Measurements from ENCODE around the gene TULP4.

The TULP4 gene, protein sequence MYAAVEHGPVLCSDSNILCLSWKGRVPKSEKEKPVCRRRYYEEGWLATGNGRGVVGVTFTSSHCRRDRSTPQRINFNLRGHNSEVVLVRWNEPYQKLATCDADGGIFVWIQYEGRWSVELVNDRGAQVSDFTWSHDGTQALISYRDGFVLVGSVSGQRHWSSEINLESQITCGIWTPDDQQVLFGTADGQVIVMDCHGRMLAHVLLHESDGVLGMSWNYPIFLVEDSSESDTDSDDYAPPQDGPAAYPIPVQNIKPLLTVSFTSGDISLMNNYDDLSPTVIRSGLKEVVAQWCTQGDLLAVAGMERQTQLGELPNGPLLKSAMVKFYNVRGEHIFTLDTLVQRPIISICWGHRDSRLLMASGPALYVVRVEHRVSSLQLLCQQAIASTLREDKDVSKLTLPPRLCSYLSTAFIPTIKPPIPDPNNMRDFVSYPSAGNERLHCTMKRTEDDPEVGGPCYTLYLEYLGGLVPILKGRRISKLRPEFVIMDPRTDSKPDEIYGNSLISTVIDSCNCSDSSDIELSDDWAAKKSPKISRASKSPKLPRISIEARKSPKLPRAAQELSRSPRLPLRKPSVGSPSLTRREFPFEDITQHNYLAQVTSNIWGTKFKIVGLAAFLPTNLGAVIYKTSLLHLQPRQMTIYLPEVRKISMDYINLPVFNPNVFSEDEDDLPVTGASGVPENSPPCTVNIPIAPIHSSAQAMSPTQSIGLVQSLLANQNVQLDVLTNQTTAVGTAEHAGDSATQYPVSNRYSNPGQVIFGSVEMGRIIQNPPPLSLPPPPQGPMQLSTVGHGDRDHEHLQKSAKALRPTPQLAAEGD (N-terminal part only)

DNA sequence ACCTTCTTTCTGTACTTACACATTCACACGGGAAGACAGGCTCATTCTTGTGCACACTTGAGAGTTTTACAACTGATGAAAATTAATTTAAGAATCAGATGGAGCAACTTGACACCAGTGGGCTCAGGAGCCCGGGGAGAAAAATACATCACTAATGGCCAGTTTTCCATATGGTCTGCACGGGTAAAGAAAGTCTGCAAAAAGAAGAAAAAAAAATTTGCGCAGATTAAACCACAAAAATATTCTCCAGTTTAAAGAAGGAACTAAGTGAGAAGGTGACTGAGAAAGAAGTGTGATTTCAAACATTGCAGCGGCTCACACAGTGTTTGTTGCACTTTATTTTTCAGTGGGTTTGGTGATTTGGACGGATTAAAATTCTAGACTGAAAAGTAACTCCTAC lies at the start of gene TULP4:
TULP4 (plus strand) TSS at position 301 of the 400 bp plus-strand sequence. CDS start 1,552 bp downstream, outside the sequence.
- H3K36me3 ChIP-seq (ENCODE audit: control insufficient read depth, insufficient read depth, low read length, severe bottlenecking), result peaks cover 27% of the 10 kb centered on the region
- no peak for DNase-seq (ENCODE audit: low read depth)
- H3K9me3 ChIP-seq (ENCODE audit: control insufficient read depth, low read length), result no peaks in the 10 kb centered on the region

GRCh38 chr6:158262755-158263154 lies 49.5 kb upstream of the TULP4 start:
- H3K9me3 ChIP-seq (ENCODE audit: control insufficient read depth, low read length), result no peaks in the 10 kb centered on the region
- no peak for DNase-seq (ENCODE audit: low read depth)
- no peak overlapping the region for H3K4me3 ChIP-seq (ENCODE audit: low read length)
- peaks cover 4% of the 10 kb centered on the region for H3K4me1 ChIP-seq (ENCODE audit: control insufficient read depth, insufficient read depth, low read length)
- no peak overlapping the region for H3K9ac ChIP-seq (ENCODE audit: low read length)
- H3K36me3 ChIP-seq (ENCODE audit: control insufficient read depth, insufficient read depth, low read length, severe bottlenecking), result peaks cover 9% of the 10 kb centered on the region
- H3K27me3 ChIP-seq (replicated peaks; ENCODE audit: control insufficient read depth, insufficient read depth, low read length), result no peaks in the 10 kb centered on the region

More for the DNA sequence above, at the start of gene TULP4:
- Histone ChIP-seq H3K4me1 (ENCODE audit: control insufficient read depth, insufficient read depth, low read length) (peaks cover 8% of the 10 kb centered on the region), H3K9ac (ENCODE audit: low read length) (no peak within 1 kb of the TSS), H3K4me3 (ENCODE audit: low read length) (no peak within 1 kb of the TSS), H3K27me3 (replicated peaks; ENCODE audit: control insufficient read depth, insufficient read depth, low read length) (no peaks in the 10 kb centered on the region)

GRCh38 chr6:158264180-158264579 lies 48.1 kb upstream of the TULP4 start:
- H3K9ac ChIP-seq (ENCODE audit: low read length), result no peak overlapping the region
- H3K4me3 ChIP-seq (ENCODE audit: low read length), result no peak overlapping the region
- H3K27me3 ChIP-seq (replicated peaks; ENCODE audit: control insufficient read depth, insufficient read depth, low read length), result no peaks in the 10 kb centered on the region
- H3K36me3 ChIP-seq (ENCODE audit: control insufficient read depth, insufficient read depth, low read length, severe bottlenecking), result peaks cover 9% of the 10 kb centered on the region
- peaks cover 16% of the 10 kb centered on the region for H3K4me1 ChIP-seq (ENCODE audit: control insufficient read depth, insufficient read depth, low read length)
- no peaks in the 10 kb centered on the region for H3K9me3 ChIP-seq (ENCODE audit: control insufficient read depth, low read length)
- DNase-seq (ENCODE audit: low read depth), result no peak

- Histone ChIP-seq H3K27me3 (replicated peaks; ENCODE audit: control insufficient read depth, insufficient read depth, low read length) (no peaks in the 10 kb centered on the region), H3K4me1 (ENCODE audit: control insufficient read depth, insufficient read depth, low read length) (peaks cover 35% of the 10 kb centered on the region), H3K4me3 (ENCODE audit: low read length) (no peak overlapping the region), H3K9me3 (ENCODE audit: control insufficient read depth, low read length) (no peaks in the 10 kb centered on the region), H3K9ac (ENCODE audit: low read length) (no peak overlapping the region), H3K36me3 (ENCODE audit: control insufficient read depth, insufficient read depth, low read length, severe bottlenecking) (peaks cover 9% of the 10 kb centered on the region)
- no peak for DNase-seq (ENCODE audit: low read depth)
These were observed 46.1 kb upstream of the TULP4 start for GRCh38 chr6:158266131-158266530.

- no peaks in the 10 kb centered on the region for H3K36me3 ChIP-seq (ENCODE audit: control insufficient read depth, insufficient read depth, low read length, severe bottlenecking)
- H3K9ac ChIP-seq (ENCODE audit: low read length), result peak overlapping the region; percentile 46
- peak overlapping the region; percentile 33 for H3K4me3 ChIP-seq (ENCODE audit: low read length)
- H3K27me3 ChIP-seq (replicated peaks; ENCODE audit: control insufficient read depth, insufficient read depth, low read length), result no peaks in the 10 kb centered on the region
- H3K4me1 ChIP-seq (ENCODE audit: control insufficient read depth, insufficient read depth, low read length), result peaks cover 39% of the 10 kb centered on the region
- DNase-seq (ENCODE audit: low read depth), result no peak
- no peaks in the 10 kb centered on the region for H3K9me3 ChIP-seq (ENCODE audit: control insufficient read depth, low read length)
These were observed 43.7 kb upstream of the TULP4 start for GRCh38 chr6:158268361-158269147.

- no peak for DNase-seq (ENCODE audit: low read depth)
- Histone ChIP-seq H3K27me3 (replicated peaks; ENCODE audit: control insufficient read depth, insufficient read depth, low read length) (no peaks in the 10 kb centered on the region), H3K9ac (ENCODE audit: low read length) (peak overlapping the region; percentile 24), H3K4me1 (ENCODE audit: control insufficient read depth, insufficient read depth, low read length) (peaks cover 39% of the 10 kb centered on the region), H3K4me3 (ENCODE audit: low read length) (no peak overlapping the region), H3K36me3 (ENCODE audit: control insufficient read depth, insufficient read depth, low read length, severe bottlenecking) (no peaks in the 10 kb centered on the region), H3K9me3 (ENCODE audit: control insufficient read depth, low read length) (no peaks in the 10 kb centered on the region)
These were observed 42.6 kb upstream of the TULP4 start for GRCh38 chr6:158269657-158270056.

DNA sequence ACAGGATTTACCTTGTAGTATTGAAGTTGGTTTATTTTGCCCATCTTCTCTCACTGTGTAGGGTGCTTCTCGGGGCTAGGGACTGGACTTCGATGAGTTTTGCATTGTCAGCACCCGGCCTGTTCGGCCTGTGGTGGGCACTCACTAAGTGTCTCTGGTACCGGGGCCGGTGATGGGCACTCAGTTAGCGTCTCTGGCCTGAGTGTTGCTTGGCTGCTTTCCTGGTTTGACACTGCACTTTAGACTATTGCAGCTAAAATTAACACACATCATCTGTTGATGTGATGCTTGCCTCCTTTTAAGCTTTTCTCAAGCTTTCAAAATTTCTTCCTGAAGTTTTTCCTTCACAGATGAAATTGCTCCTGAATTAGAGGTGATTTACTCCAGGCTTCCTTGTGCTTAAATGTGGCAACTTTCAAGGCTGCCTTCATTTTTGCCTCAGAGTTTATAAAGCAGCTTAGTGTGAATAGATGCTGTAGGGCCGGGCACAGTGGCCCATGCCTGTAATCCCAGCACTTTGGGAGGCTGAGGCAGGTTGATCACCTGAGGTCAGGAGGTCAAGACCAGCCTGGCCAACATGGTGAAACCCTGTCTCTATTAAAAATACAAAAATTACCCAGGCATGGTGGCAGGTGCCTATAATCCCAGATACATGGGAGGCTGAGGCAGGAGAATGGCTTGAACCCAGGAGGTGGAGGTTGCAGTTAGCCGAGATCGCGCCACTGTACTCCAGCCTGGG lies 41.7 kb upstream of the TULP4 start:
- no peak for DNase-seq (ENCODE audit: low read depth)
- Histone ChIP-seq H3K9ac (ENCODE audit: low read length) (no peak overlapping the region), H3K4me1 (ENCODE audit: control insufficient read depth, insufficient read depth, low read length) (peaks cover 39% of the 10 kb centered on the region), H3K27me3 (replicated peaks; ENCODE audit: control insufficient read depth, insufficient read depth, low read length) (no peaks in the 10 kb centered on the region), H3K9me3 (ENCODE audit: control insufficient read depth, low read length) (no peaks in the 10 kb centered on the region), H3K36me3 (ENCODE audit: control insufficient read depth, insufficient read depth, low read length, severe bottlenecking) (no peaks in the 10 kb centered on the region), H3K4me3 (ENCODE audit: low read length) (no peak overlapping the region)

DNA sequence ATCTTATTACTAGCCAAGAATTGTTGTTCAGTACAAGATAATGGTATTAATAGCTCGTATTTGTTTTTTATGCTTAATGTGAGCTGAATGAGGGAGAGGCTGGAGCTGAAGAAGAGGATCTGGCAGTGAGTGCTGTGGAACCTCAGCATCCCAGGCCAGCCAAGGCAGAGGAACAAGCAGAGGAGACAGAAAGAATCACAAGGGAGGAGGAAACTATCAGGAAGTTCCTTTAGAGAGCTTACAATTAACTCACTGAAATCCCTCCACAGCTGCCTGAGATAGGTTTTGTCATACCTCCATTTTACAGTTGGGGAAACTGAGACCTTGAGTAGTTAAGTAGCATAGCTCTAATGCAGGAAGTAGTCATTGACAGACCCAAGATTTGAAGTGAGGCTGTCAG lies 39.9 kb upstream of the TULP4 start:
- H3K36me3 ChIP-seq (ENCODE audit: control insufficient read depth, insufficient read depth, low read length, severe bottlenecking), result no peaks in the 10 kb centered on the region
- DNase-seq (ENCODE audit: low read depth), result no peak
- no peaks in the 10 kb centered on the region for H3K27me3 ChIP-seq (replicated peaks; ENCODE audit: control insufficient read depth, insufficient read depth, low read length)
- no peaks in the 10 kb centered on the region for H3K9me3 ChIP-seq (ENCODE audit: control insufficient read depth, low read length)
- no peak overlapping the region for H3K9ac ChIP-seq (ENCODE audit: low read length)
- no peak overlapping the region for H3K4me3 ChIP-seq (ENCODE audit: low read length)
- peaks cover 39% of the 10 kb centered on the region for H3K4me1 ChIP-seq (ENCODE audit: control insufficient read depth, insufficient read depth, low read length)

- H3K4me3 ChIP-seq (ENCODE audit: low read length), result no peak overlapping the region
- no peaks in the 10 kb centered on the region for H3K36me3 ChIP-seq (ENCODE audit: control insufficient read depth, insufficient read depth, low read length, severe bottlenecking)
- no peak for DNase-seq (ENCODE audit: low read depth)
- H3K9me3 ChIP-seq (ENCODE audit: control insufficient read depth, low read length), result no peaks in the 10 kb centered on the region
- peaks cover 2% of the 10 kb centered on the region for H3K4me1 ChIP-seq (ENCODE audit: control insufficient read depth, insufficient read depth, low read length)
- H3K9ac ChIP-seq (ENCODE audit: low read length), result no peak overlapping the region
- no peaks in the 10 kb centered on the region for H3K27me3 ChIP-seq (replicated peaks; ENCODE audit: control insufficient read depth, insufficient read depth, low read length)
These were observed 34.3 kb upstream of the TULP4 start for GRCh38 chr6:158278004-158278403.

DNA sequence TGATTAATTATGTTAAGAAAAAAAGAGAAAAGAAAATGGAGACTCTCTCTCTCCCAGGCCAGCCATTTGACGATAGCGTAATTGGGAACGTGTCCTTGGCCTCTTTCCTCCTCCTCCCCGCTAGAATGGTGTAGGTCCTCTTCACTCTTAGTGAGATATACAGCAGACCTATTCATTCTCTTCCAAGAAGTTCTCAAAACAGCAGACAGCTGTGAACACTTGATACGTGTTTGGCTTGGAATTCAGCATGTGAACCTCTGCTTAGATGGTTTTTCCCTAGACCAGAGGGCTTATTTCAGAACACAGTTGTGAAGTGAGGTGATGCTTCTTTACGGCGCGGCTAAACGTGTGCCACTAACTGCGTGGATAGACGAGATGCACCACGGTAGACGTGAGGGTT lies 32.6 kb upstream of the TULP4 start:
- no peak for DNase-seq (ENCODE audit: low read depth)
- Histone ChIP-seq H3K36me3 (ENCODE audit: control insufficient read depth, insufficient read depth, low read length, severe bottlenecking) (no peaks in the 10 kb centered on the region), H3K27me3 (replicated peaks; ENCODE audit: control insufficient read depth, insufficient read depth, low read length) (no peaks in the 10 kb centered on the region), H3K9ac (ENCODE audit: low read length) (no peak overlapping the region), H3K4me1 (ENCODE audit: control insufficient read depth, insufficient read depth, low read length) (peaks cover 2% of the 10 kb centered on the region), H3K9me3 (ENCODE audit: control insufficient read depth, low read length) (no peaks in the 10 kb centered on the region), H3K4me3 (ENCODE audit: low read length) (no peak overlapping the region)

Data from adipocyte (in vitro differentiated cells).